Naive thymus-derived CD4-positive, alpha-beta T cell (primary cell): Measurements from ENCODE around the gene SELENOO. TPM values are rescaled to one million over a fixed set of nuclear protein-coding genes. Genes with fewer than 3 reads are reported as not detected.
A peak's percentile ranks its signal among the peaks of the same experiment; 100 is the strongest.

ENCODE experiments used
- ATAC-seq: fragments of 150-1000 bp; cut with Tn5 transposase; 2 replicates; pipeline ENCODE4 v1.10.0; 2021; ENCODE audit warnings: mild to moderate bottlenecking, moderate library complexity
- CTCF ChIA-PET: fragments of 350-600 bp; sonication (Branson Sonifier 250); formaldehyde crosslinking; loops from one replicate; lab custom pipeline; 2021; ENCODE audit warnings: antibody characterized with exemption; lab: Charles Lee
- POLR2A ChIA-PET: fragments of 350-600 bp; sonication (Branson Sonifier 250); formaldehyde crosslinking; loops from one replicate; lab custom pipeline; 2021; ENCODE audit warnings: antibody characterized with exemption, inconsistent platforms; lab: Charles Lee
- DNase-seq, 9 donors: peaks; one replicate each; pipeline versions ENCODE4 v3.0.0 to v3.0.0-alpha.2; 2020 to 2022; ENCODE audit warnings: mixed read lengths in 1 of 9
- H3K27ac ChIP-seq: one replicate; pipeline ENCODE4 v1.7.0; 2013; ENCODE audit warnings: mild to moderate bottlenecking, low read depth, low read length, moderate library complexity
- H3K27me3 ChIP-seq, 2 donors: one replicate each; pipeline ENCODE4 v1.7.0; 2013; ENCODE audit warnings: low read length in 2 of 2, mild to moderate bottlenecking in 2 of 2, moderate library complexity in 2 of 2; ENCODE audit not compliant: control insufficient read depth in 2 of 2, insufficient read depth in 2 of 2
- H3K36me3 ChIP-seq, 3 experiments: 1 replicate in 2 of 3; 2 replicates in 1 of 3; pipeline ENCODE4 v1.7.0; 2013; ENCODE audit warnings: low read length in 3 of 3, mild to moderate bottlenecking in 3 of 3, moderate library complexity in 1 of 3; ENCODE audit not compliant: insufficient read depth in 3 of 3, control insufficient read depth in 2 of 3
- H3K4me1 ChIP-seq, 2 donors: one replicate each; pipeline ENCODE4 v1.7.0; 2013; ENCODE audit warnings: low read length in 2 of 2, mild to moderate bottlenecking in 2 of 2, moderate library complexity in 1 of 2; ENCODE audit not compliant: control insufficient read depth in 2 of 2, insufficient read depth in 2 of 2
- H3K4me3 ChIP-seq: 2 replicates; pipeline ENCODE4 v1.7.0; 2013; ENCODE audit warnings: mild to moderate bottlenecking, low read length
- H3K9me3 ChIP-seq, 3 experiments: 1 replicate in 2 of 3; 2 replicates in 1 of 3; pipeline ENCODE4 v1.7.0; 2013; ENCODE audit warnings: low read length in 3 of 3; ENCODE audit not compliant: control insufficient read depth in 2 of 3
- H3K27ac Mint-ChIP-seq, 9 donors: one replicate each; pipeline ENCODE4 v1.8.0; 2020 to 2022; ENCODE audit warnings: mixed read lengths in 9 of 9, mild to moderate bottlenecking in 8 of 9, moderate library complexity in 5 of 9, inconsistent platforms in 2 of 9
- H3K27me3 Mint-ChIP-seq, 5 donors: one replicate each; pipeline ENCODE4 v1.8.0; 2021 to 2022; ENCODE audit warnings: mixed read lengths in 5 of 5, mild to moderate bottlenecking in 1 of 5
- H3K36me3 Mint-ChIP-seq, 5 donors: one replicate each; pipeline ENCODE4 v1.8.0; 2020 to 2022; ENCODE audit warnings: mixed read lengths in 5 of 5, mild to moderate bottlenecking in 3 of 5, inconsistent platforms in 1 of 5
- H3K4me1 Mint-ChIP-seq, 7 donors: one replicate each; pipeline ENCODE4 v1.8.0; 2020 to 2022; ENCODE audit warnings: mixed read lengths in 7 of 7, mild to moderate bottlenecking in 3 of 7, inconsistent platforms in 1 of 7
- H3K4me3 Mint-ChIP-seq, 10 donors: one replicate each; pipeline ENCODE4 v1.8.0; 2020 to 2022; ENCODE audit warnings: mild to moderate bottlenecking in 10 of 10, mixed read lengths in 10 of 10, moderate library complexity in 6 of 10, inconsistent platforms in 2 of 10
- H3K9me3 Mint-ChIP-seq, 11 donors: one replicate each; pipeline ENCODE4 v1.8.0; 2020 to 2022; ENCODE audit warnings: mixed read lengths in 11 of 11, mild to moderate bottlenecking in 4 of 11, inconsistent platforms in 1 of 11, moderate library complexity in 1 of 11
- intact Hi-C, 2 donors: fragments of 100-400 bp; cut with micrococcal nuclease; formaldehyde crosslinking; loops; one replicate each; pipeline ENCODE4 v1.15.1; 2023
- polyA plus RNA-seq, 2 donors: library from polyadenylated mRNA; unstranded; fragments of 300-500 nt; fragmentation: Illumina TruSeq; gene quantifications; one replicate each; pipeline ENCODE4 v1.2.3, GENCODE V29; 2021
- total RNA-seq, 6 experiments: library from RNA in 5 of 6; stranded (reverse) in 5 of 6; gene quantifications; 1 replicate in 5 of 6; 2 replicates in 1 of 6; pipeline ENCODE4 v1.2.3 and lab custom pipeline; 2021 to 2026

Gene SELENOO
- total and polyA plus RNA-seq, 7 experiments from 2014 or later = 3.4 to 36.6 (median 30.6) TPM

GRCh38 chr22:50193621-50194020 lies 7.2 kb upstream of the SELENOO start:
- CTCF ChIA-PET = interaction anchor here (1.2 kb wide), 1 partner anchor 427 kb away, joined by 3 read pairs; no protein-coding TSS in a partner anchor
- peaks cover 31 to 37% of the 10 kb centered on the region in 2 donors for H3K4me1 ChIP-seq
- DNase-seq = no peak
- peak overlapping the region in 1 of 10 donors; percentile 49 for H3K4me3 Mint-ChIP-seq
- peak overlapping the region in 4 of 9 donors; percentile 41 to 99 (median 78) for H3K27ac Mint-ChIP-seq
- H3K36me3 ChIP-seq = peaks cover 0 to 50% (median 3%) of the 10 kb centered on the region in 3 experiments
- POLR2A ChIA-PET = interaction anchor here (1.1 kb wide), 1 partner anchor 165 kb away, joined by 3 read pairs; no protein-coding TSS in a partner anchor
- H3K4me3 ChIP-seq = no peak overlapping the region
- no peaks in the 10 kb centered on the region for H3K9me3 ChIP-seq
- H3K27ac ChIP-seq = peak overlapping the region; percentile 98
- no peaks in the 10 kb centered on the region for H3K9me3 Mint-ChIP-seq
- ATAC-seq = no peak
- peaks cover 0 to 10% (median 0%) of the 10 kb centered on the region in 5 donors for H3K36me3 Mint-ChIP-seq
- intact Hi-C loops = loop anchor here in 1 of 2 donors (5.0 to 10.0 kb wide), 5 partner anchors 229 to 341 kb away; partner anchors contain the start of genes ALG12, CRELD2, PIM3 and SCO2
- H3K27me3 Mint-ChIP-seq = no peaks in the 10 kb centered on the region
- H3K27me3 ChIP-seq = no peaks in the 10 kb centered on the region
- peaks cover 21 to 34% (median 25%) of the 10 kb centered on the region in 7 donors for H3K4me1 Mint-ChIP-seq

GRCh38 chr22:50194037-50194805 lies 6.6 kb upstream of the SELENOO start:
- Mint-ChIP-seq H3K4me1 (peaks cover 21 to 30% (median 24%) of the 10 kb centered on the region in 7 donors), H3K9me3 (no peaks in the 10 kb centered on the region), H3K36me3 (peaks cover 0 to 10% (median 0%) of the 10 kb centered on the region in 5 donors), H3K4me3 (peak overlapping the region in 2 of 10 donors; percentile 29 to 49), H3K27me3 (no peaks in the 10 kb centered on the region), H3K27ac (peak overlapping the region in 1 of 9 donors; percentile 58)
- H3K36me3 ChIP-seq = peaks cover 0 to 50% (median 3%) of the 10 kb centered on the region in 3 experiments
- ChIA-PET CTCF (interaction anchor here (1.2 kb wide), 1 partner anchor 427 kb away, joined by 3 read pairs; no protein-coding TSS in a partner anchor), POLR2A (interaction anchor here (1.0 to 1.1 kb wide), 2 partner anchors 165 to 345 kb away, joined by 3 to 4 read pairs; no protein-coding TSS in a partner anchor)
- H3K9me3 ChIP-seq = no peaks in the 10 kb centered on the region
- no peaks in the 10 kb centered on the region for H3K27me3 ChIP-seq
- no peak overlapping the region for H3K4me3 ChIP-seq
- H3K4me1 ChIP-seq = peaks cover 25 to 32% of the 10 kb centered on the region in 2 donors
- ATAC-seq (no peak), DNase-seq (no peak)
- H3K27ac ChIP-seq = peak overlapping the region; percentile 98
- intact Hi-C loops = loop anchor here in 1 of 2 donors (5.0 to 10.0 kb wide), 5 partner anchors 229 to 342 kb away; partner anchors contain the start of genes ALG12, CRELD2, PIM3 and SCO2

GRCh38 chr22:50196256-50196655 lies 4.6 kb upstream of the SELENOO start:
- H3K27ac Mint-ChIP-seq = peak overlapping the region in 1 of 9 donors; percentile 12
- Histone ChIP-seq H3K9me3 (no peaks in the 10 kb centered on the region), H3K4me3 (no peak overlapping the region), H3K4me1 (peaks cover 14 to 29% of the 10 kb centered on the region in 2 donors), H3K27ac (no peak overlapping the region), H3K36me3 (peaks cover 0 to 50% (median 3%) of the 10 kb centered on the region in 3 experiments), H3K27me3 (no peaks in the 10 kb centered on the region)
- POLR2A ChIA-PET = interaction anchor here (0.8 kb wide), 1 partner anchor 18 kb away, joined by 3 read pairs; no protein-coding TSS in a partner anchor
- ATAC-seq = no peak
- DNase-seq = no peak
- intact Hi-C loops = loop anchor here in 1 of 2 donors (10.0 kb wide), 1 partner anchor 231 kb away; the partner anchor contains the start of gene PIM3
- no peaks in the 10 kb centered on the region for H3K9me3 Mint-ChIP-seq
- CTCF ChIA-PET = no interaction called here
- H3K4me1 Mint-ChIP-seq = peaks cover 13 to 22% (median 18%) of the 10 kb centered on the region in 7 donors
- H3K27me3 Mint-ChIP-seq = no peaks in the 10 kb centered on the region
- no peak overlapping the region for H3K4me3 Mint-ChIP-seq
- H3K36me3 Mint-ChIP-seq = peaks cover 0 to 8% (median 0%) of the 10 kb centered on the region in 5 donors

- Histone ChIP-seq H3K36me3 (peaks cover 0 to 50% (median 3%) of the 10 kb centered on the region in 3 experiments), H3K27me3 (no peaks in the 10 kb centered on the region), H3K4me3 (no peak overlapping the region), H3K27ac (no peak overlapping the region), H3K4me1 (peaks cover 10 to 27% of the 10 kb centered on the region in 2 donors), H3K9me3 (no peaks in the 10 kb centered on the region)
- H3K4me1 Mint-ChIP-seq = peaks cover 7 to 17% (median 13%) of the 10 kb centered on the region in 7 donors
- ChIA-PET CTCF (no interaction called here), POLR2A (interaction anchor here (0.8 kb wide), 1 partner anchor 17 kb away, joined by 3 read pairs; no protein-coding TSS in a partner anchor)
- intact Hi-C loops = loop anchor here in 1 of 2 donors (10.0 kb wide), 1 partner anchor 232 kb away; the partner anchor contains the start of gene PIM3
- no peak for ATAC-seq
- H3K27ac Mint-ChIP-seq = no peak overlapping the region
- no peak overlapping the region for H3K4me3 Mint-ChIP-seq
- H3K9me3 Mint-ChIP-seq = no peaks in the 10 kb centered on the region
- H3K27me3 Mint-ChIP-seq = no peaks in the 10 kb centered on the region
- H3K36me3 Mint-ChIP-seq = peaks cover 0 to 6% (median 0%) of the 10 kb centered on the region in 5 donors
- no peak for DNase-seq
Measured at GRCh38 chr22:50197000-50197800, 3.6 kb upstream of the SELENOO start.

- ChIA-PET POLR2A (no interaction called here), CTCF (no interaction called here)
- H3K27ac Mint-ChIP-seq = no peak overlapping the region
- DNase-seq = no peak
- H3K27me3 ChIP-seq = no peaks in the 10 kb centered on the region
- peaks cover 0 to 6% (median 0%) of the 10 kb centered on the region in 5 donors for H3K36me3 Mint-ChIP-seq
- H3K4me1 ChIP-seq = peaks cover 4 to 24% of the 10 kb centered on the region in 2 donors
- no peak overlapping the region for H3K4me3 ChIP-seq
- H3K27me3 Mint-ChIP-seq = no peaks in the 10 kb centered on the region
- H3K9me3 Mint-ChIP-seq = no peaks in the 10 kb centered on the region
- H3K4me1 Mint-ChIP-seq = peaks cover 9 to 15% (median 13%) of the 10 kb centered on the region in 7 donors
- peak overlapping the region in 2 of 10 donors; percentile 28 to 47 for H3K4me3 Mint-ChIP-seq
- H3K9me3 ChIP-seq = no peaks in the 10 kb centered on the region
- peaks cover 0 to 50% (median 3%) of the 10 kb centered on the region in 3 experiments for H3K36me3 ChIP-seq
- no peak for ATAC-seq
- no peak overlapping the region for H3K27ac ChIP-seq
- intact Hi-C loops = loop anchor here in 1 of 2 donors (10.0 kb wide), 1 partner anchor 233 kb away; the partner anchor contains the start of gene PIM3
Measured at GRCh38 chr22:50197856-50198623, 2.8 kb upstream of the SELENOO start.
